Measurements from ENCODE around the gene CDH4. TPM values are rescaled to one million over a fixed set of nuclear protein-coding genes. Genes with fewer than 3 reads are reported as not detected.
"Not testable (repeated sequence)": the region's sequence is repeated elsewhere in the genome, so short reads cannot be mapped to it uniquely, and the experiment has no call there.

CDH4 gene
- total RNA-seq, 2 donors from 2014 or later = 0.06 TPM; not detected in 1

DNA sequence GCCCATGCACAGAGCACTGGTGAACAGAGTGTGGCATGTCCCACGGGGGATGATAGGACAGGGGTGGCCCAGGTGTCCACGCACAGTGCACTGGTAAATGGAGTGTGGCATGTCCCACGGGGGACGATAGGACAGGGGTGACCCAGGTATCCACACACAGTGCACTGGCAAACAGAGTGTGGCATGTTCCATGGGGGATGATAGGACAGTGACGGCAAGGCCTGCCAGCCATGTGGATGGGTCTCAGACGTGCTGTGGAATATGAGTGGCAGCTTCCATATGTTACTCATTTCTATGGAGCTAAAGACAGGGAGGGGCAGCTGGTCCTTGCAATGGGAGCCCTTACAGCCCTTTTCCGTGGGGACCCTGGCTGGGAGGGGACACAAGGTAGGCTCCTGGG, 168.7 kb downstream of the CDH4 start:
- intact Hi-C loops (cut with DNase I, micrococcal nuclease) = no loop called here
- no peak for DNase-seq
- no peak for ATAC-seq

DNA sequence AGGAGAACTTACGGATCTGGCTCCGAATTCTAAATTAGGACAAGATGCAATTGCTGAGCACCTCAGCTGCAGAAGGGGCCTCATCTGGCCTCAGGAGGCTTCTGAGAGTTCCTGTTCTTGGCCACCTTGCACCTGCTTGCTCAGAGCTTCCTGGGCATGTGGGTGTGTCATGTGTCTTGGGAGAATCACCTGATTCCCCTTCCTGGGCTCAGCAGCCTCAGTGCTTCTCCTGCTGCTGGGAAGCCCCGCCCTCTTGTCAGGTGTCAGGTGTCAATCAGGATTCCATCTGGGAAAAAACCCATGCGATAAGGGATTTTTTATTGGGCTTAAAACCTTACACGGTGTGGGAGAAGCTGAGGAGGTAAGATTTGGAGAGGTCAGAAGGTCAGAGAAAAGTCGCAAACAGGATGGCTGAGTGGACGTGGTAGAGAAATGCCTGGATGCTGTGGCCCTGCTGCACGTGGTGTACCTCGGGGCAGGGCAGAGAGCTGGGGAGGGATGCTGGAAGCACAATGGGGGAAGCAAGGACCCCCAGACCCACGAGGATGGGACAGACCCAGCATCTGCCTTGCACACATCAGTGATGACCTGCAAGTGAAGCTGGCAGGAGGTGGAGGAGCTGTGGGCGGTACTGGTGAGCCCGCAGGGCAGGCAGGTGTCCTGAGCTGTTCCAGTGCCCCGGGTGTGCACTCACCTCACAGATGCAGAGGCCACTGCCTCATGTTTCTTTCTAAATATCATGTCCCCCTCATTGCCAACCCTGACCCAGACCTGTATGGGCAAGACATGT, 170.8 kb downstream of the CDH4 start:
- ATAC-seq (no peak), DNase-seq (no peak)
- intact Hi-C loops (cut with DNase I, micrococcal nuclease) = no loop called here

DNA sequence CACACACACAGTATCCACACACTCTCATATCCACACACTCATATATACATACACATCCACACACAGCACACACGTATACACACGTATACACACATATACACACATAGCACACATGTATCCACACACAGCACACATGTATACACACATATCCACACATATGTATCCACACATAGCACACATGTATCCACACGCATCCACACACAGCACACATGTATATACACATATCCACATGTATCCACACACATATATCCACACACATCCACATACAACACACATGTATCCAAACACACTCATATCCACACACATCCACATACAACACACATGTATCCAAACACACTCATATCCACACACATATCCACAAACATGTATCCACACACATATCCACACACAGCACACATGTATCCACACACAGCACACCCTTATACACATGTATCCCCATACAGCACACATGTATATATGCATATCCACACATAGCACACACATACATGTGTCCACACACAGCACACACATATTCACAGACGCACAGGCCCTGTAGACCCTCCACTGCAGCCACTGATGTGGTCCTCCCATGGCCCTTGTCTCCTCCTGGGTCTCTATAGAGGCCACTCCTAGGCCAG, 172.1 kb downstream of the CDH4 start:
- intact Hi-C loops (cut with DNase I, micrococcal nuclease) = no loop called here
- no peak for DNase-seq
- no peak for ATAC-seq

DNA sequence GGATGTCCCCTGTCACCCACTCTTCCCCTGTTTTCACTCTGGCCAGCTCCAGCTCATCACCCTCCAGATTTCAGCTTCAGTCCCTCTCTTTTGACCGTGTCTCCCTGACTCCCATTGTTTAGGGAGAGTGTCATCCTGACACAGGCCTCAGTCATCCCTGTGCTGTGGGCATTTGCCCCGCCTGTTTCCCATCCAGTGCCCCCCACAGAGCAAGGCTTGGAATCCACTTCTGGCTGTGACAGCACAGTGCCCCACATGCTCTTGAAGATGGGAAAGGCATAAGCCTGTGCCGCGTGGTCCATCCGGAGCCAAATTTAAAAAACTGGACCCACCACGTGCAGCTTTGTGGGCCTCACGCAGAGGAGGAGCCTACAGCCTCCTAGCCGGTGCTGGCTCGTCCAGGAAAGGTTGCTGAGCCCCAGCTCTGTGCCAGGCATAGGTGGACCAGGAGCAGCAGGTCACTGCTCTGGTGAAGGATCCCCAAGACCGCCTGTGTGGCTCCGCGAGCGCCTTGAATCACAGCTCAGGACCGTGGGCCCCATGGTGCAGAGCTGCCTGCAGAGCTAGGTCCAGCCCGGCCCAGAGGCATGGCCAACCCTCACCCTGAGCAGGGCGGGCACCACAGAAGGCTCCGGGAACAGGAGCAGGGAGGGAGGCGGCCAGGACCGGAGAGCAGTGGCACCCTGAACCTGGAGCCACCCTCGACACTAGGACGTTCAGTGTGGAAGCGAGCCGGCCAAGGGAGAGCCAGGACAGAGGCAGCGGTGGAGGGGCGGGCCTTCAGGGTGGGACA, 172.8 kb downstream of the CDH4 start:
- intact Hi-C loops (cut with DNase I, micrococcal nuclease) = no loop called here
- no peak for DNase-seq
- ATAC-seq = no peak

DNA sequence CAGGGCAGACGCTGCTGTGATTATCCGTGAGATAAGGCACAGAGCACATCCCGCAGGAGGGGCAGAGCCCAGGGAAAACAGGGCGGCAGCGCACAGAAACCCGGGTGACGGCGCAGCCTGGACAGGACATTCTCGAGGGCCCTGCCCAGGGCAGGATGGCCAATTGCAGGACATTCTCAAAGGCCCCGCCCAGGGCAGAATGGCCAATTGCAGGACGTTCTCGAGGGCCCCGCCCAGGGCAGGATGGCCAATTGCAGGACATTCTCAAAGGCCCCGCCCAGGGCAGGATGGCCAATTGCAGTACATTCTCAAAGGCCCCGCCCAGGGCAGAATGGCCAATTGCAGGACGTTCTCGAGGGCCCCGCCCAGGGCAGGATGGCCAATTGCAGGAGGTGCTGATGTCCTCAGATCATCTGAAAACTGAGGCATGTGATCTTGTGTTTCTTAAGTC, 173.5 kb downstream of the CDH4 start:
- DNase-seq; ATAC-seq; intact Hi-C loops (cut with DNase I, micrococcal nuclease): not testable (repeated sequence)

DNA sequence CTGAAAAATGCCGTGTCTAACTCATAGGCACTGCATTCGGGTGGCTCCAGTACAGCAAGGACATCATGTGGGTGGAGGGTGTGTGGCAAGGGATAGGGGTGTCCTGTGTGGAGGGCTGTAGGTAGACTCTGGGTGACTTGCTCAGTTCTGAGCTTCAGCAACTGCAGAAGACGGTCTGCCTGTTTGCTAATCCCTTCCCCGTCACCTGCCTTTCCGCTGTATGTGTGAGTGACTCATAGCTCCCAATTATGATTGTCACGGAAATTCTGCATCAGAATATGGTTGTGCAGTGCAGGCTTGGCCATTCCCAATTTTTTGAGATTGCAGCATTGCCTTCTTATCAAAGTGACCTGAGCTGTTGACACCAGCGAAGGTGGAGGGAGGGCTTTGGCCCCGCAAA, 174.3 kb downstream of the CDH4 start:
- no peak for ATAC-seq
- intact Hi-C loops (cut with DNase I, micrococcal nuclease) = no loop called here
- no peak for DNase-seq

DNA sequence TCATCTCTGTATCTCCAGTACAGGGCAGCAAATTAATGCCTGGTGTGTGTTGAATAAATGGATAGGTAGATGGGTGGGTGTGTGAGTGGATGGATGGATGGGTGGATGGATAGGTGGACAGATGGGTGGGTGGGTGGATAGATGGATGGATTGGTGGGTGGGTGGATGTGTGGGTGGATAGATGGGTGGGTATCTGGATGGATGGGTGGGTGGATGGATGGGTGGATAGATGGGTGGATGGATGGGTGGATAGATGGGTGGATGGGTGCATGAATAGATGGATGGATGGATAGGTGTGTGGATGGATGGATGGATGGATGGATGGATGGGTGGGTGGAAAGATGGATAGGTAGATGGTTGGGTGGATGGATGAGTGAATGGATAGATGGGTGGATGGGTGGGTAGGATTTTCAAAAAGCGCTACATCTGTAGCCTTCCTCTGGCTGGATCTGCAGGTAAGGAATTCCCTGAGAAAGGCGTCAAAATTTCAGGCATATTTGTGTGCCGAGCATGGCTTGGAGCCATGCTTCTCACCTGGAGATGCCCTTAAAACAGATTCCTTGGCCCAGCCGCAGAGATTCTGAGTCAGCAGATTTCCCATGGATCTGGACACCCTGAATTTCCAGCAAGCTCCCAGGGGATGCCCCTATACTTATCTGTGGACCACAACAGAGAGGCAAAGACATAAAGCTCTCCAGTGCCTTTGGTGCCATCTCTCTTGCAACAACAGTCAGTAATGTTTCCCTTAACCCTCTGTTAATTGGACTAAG, 177.6 kb downstream of the CDH4 start:
- DNase-seq (no peak), ATAC-seq (no peak)
- intact Hi-C loops (cut with DNase I, micrococcal nuclease) = no loop called here

DNA sequence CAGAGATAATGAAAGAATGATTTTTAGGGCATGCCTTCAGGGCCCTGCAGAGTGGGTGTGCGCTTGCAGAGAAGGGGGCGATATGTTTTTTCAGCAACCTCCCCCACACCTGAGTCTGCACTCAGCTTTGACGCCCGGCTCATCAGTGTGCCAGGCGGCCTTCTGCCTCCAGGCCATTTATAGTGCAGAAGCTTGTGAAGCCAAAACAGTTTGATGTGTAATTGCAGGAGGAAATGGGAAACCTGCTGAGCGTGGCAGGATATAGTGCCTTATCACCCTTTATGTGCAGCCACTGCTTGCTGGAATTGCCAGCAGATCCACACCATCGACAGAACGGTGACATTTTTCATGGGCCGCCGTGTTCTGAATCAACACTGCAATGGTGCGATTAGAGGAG, 178.2 kb downstream of the CDH4 start:
- ATAC-seq = no peak
- intact Hi-C loops (cut with DNase I, micrococcal nuclease) = no loop called here
- no peak for DNase-seq

DNA sequence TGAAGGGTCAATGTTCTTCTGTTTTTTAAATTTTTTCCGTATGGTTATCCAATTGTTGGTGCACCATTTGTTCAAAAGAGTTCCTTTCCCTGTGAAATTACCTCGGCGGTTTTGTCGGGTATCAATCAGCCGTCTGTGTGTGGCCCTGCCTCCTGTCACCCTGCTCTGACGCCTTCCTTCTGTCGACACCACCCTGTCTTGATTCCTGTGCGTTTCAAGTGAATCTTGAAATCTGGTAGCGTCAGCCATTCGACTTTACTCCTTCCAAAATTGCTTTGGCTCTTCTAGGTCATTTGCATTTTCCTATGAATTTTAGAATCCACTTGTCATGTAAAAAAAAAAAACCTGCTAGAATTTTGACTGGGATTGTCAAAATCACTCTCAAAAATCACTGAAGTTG, 181.1 kb downstream of the CDH4 start:
- no peak for DNase-seq
- intact Hi-C loops (cut with DNase I, micrococcal nuclease) = no loop called here
- no peak for ATAC-seq

DNA sequence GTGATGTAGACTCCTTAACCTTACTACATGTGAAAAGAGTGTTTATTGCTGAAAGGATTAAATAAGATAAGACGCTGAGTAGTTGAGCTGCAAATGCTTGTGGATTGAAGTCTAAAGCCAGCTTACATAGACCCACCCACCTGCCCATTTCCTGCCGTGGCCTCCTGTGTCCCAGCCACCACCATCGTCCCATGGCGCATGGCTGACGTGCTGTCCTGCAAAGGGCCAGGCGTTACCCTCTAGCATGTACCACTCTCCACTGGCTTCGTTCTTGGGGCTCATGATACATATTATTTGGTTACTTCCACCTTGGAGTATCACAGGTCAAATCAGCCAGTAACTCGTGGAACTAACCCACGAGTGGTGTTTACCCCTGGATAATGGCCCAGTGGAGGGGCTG, 181.8 kb downstream of the CDH4 start:
- no peak for ATAC-seq
- intact Hi-C loops (cut with DNase I, micrococcal nuclease) = no loop called here
- no peak for DNase-seq

DNA sequence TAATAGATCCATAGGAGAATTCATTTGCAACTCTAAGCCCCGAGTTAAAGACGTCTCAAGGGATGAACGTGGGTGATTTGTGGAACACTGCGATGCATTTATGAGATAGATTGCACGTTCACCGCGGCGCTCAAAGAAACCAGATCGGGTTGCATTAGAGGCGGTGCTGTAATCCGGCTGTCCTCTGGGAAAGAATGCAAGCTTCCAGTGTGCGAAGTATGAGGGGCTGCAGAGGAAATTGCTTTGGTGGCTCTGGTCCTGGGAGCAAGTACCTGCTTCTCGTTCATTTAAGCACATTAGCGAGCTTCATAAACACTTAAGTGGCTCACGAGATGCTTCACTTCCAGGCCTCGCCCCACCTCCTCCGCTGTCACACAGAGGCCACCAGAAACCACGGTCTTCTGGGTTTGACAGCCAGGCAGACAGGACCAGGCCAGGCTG, 182.3 kb downstream of the CDH4 start:
- DNase-seq = no peak
- no peak for ATAC-seq
- intact Hi-C loops (cut with DNase I, micrococcal nuclease) = no loop called here

DNA sequence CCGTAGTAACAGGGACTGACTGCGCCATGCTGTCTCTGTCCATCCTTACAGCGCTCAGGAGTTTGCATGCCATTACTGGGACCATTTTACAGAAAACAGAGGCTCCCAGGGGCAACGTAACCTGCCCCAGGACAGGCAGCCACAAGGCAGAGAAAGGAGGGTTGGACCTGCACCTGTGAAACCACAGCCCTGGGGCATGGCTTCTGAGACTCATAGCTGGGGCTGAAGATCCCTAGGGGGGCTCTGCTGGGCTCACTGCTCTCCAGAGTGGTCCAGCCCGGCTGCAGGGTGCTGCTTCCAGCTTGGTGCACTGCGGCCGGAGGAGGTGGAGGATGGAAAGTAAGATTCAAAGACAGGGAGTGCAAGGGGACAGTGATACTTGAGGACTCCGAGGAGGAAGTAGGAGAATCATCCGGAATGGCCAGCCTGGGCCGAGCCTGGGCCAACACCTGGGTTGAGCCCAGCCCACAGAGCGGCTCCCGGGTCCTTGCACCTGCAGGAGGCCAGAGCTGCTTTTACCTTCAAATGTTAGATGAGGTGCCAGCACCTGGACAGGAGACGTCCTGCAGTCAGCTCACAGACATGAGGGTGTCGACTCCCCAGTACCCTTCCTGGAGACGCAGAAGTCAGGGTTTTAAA, 183.2 kb downstream of the CDH4 start:
- no peak for DNase-seq
- no peak for ATAC-seq
- intact Hi-C loops (cut with DNase I, micrococcal nuclease) = no loop called here

DNA sequence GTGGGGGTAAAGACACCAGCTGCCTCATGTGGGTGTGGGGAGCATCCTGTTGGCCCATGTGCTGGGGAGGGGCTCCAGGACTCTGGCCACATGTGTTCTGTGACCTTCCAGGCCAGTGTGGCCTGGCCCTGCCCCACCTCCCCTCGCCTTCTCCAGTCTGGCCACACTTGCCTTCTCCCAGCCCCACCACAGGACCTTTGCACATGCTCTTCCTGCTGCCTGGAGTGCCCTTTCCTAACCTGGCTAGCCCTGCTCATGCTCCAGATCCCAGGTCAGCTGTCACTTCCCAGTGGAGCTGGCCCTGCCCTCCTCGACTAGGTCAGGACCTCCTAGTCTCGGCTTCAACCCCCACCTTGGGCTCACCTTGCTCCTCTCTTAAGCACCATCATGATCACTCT, 183.8 kb downstream of the CDH4 start:
- intact Hi-C loops (cut with DNase I, micrococcal nuclease) = no loop called here
- DNase-seq (no peak), ATAC-seq (no peak)

DNA sequence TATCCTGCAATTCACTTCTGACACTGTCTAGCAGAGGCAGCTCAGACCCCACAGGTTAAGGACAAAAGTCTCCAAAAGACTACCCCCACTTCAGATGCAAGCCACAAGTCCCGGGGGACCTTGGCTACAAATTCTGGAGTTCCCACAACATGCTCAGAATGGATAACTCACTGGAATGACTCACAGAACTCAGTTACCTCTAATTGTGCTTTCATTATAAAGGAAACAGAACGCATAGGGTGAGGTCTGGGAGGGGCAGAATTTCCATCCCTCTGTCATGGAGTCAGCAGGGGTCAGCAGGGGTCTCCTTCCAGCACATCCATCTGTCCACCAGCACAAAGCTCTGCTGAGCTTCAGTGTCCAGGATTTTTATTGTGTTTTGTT, 184.2 kb downstream of the CDH4 start:
- ATAC-seq (no peak), DNase-seq (no peak)
- intact Hi-C loops (cut with DNase I, micrococcal nuclease) = no loop called here

DNA sequence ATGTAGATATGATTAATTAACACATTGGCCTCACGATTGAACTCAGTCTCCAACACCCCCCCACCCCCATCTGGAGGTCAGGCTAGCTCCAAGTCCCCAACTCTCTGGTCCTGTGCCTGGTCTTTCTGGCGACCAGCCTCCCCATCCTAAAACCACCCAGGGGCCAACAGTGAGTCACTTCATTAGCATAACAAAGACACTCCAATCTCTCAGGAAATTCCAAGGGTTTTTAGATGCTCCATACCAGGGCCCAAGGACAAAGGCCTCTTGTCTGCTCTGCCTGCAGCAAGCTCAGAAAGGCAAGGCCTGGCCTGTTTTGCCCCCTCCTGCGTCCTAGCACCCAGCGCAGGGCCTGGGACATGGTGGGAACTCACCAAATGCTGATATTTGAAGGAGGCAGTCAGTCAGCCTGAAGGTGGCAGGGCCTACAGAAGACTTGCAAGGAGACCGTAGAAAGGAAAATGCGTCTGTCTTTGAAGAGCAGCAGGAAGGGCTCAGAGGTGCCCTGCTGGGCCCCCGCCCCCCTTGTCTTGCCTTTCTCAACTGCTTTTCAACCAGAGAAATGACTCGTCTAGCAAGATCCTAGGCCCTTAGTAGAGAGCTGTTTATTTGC, 184.7 kb downstream of the CDH4 start:
- intact Hi-C loops (cut with DNase I, micrococcal nuclease) = no loop called here
- DNase-seq (no peak), ATAC-seq (no peak)

DNA sequence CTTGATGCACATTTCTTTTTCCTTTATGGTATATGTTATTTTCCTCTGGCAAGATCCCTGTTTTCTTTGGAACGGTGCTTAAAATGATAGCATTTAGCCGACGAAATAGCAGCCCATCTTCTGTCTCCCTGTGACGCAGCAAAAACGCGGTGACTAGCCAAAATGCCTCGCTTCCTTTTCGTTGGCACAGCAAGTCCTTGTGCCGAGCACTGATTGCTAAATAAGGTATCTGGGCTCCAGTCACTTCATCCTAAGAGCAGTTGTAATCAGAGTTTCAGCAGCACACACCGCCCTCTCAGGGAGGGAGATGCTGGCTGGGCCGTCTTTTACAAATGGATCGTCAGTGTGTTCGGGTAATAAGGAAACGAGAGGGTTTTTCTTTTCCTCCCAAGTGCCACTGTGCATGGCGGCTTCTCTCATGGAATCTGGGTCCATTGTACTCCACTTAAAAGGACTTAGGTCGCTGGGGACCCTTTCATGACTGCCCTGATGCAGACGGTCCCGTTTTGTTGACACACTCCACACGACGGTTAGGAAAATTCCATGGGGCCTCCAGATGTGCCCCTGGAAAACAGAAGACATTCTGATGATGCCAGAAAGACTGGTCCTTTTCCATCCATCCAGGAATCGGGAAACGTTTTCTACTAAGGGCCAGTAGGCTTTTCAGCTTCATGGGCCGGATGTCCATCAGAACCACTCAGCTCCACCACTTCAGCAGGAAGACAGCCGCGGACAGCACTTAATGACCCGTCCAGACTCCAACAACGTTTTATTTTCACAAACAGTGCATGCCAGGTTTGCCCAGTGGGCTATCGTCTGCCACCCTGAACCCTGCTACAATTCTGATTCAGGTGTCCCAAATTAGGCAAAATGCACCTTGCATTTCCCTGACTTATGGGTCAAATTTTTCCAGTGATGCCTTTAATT, 185.5 kb downstream of the CDH4 start:
- DNase-seq (no peak), ATAC-seq (no peak)
- intact Hi-C loops (cut with DNase I, micrococcal nuclease) = no loop called here

DNA sequence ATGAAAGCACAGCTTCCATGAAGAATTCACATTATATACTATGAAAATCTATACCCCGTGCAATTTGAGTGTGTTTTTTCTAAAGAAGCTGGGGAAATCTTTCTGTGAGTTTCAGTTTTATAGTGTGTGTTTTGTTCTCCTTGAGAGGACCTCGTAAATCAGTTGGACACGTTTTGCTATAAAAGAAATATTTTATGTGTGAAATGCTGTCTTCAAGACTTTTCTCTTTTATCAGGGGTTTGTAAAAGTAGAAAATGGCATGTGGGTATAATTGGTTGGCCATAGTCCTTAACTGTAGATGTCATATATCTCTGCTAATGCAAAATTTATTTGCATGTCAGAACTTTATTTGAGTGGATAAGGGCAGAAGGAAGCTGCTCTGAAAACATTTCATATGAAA, 186.2 kb downstream of the CDH4 start:
- intact Hi-C loops (cut with DNase I, micrococcal nuclease) = no loop called here
- no peak for ATAC-seq
- DNase-seq = no peak
